Measurements from ENCODE around the gene CD27.

DNA sequence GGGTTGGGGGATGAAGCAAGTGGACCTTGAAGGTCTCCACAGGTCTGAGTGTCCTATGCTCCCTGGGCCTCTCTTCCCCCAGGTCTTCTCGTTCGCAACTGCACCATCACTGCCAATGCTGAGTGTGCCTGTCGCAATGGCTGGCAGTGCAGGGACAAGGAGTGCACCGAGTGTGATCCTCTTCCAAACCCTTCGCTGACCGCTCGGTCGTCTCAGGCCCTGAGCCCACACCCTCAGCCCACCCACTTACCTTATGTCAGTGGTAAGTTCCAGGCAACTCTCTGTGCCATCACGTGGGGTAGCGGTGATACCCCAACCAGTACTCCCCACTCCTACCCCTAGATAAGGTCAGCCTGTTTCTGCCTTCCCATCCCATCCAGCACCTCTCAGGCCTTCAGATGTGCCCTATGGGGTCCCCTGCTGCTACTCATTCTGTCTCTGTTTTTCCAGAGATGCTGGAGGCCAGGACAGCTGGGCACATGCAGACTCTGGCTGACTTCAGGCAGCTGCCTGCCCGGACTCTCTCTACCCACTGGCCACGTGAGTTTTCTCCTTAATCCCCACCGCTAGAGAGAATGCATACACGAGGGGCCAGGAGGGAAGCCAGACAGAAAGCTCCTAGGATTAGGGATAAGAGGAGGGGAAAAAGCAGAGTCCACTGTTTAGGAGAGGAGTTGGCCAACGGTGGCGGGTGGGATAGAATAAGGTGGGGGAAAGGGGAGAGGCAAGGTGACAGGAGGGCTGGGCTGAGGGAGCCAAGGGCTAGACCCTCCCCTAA is 5.5 kb downstream of the CD27 start:
- TF ChIP-seq, protein P1, sequence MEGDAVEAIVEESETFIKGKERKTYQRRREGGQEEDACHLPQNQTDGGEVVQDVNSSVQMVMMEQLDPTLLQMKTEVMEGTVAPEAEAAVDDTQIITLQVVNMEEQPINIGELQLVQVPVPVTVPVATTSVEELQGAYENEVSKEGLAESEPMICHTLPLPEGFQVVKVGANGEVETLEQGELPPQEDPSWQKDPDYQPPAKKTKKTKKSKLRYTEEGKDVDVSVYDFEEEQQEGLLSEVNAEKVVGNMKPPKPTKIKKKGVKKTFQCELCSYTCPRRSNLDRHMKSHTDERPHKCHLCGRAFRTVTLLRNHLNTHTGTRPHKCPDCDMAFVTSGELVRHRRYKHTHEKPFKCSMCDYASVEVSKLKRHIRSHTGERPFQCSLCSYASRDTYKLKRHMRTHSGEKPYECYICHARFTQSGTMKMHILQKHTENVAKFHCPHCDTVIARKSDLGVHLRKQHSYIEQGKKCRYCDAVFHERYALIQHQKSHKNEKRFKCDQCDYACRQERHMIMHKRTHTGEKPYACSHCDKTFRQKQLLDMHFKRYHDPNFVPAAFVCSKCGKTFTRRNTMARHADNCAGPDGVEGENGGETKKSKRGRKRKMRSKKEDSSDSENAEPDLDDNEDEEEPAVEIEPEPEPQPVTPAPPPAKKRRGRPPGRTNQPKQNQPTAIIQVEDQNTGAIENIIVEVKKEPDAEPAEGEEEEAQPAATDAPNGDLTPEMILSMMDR (conservative IDR thresholded peaks at IDR 0.05; ENCODE audit: low read depth in 2 of 2), result no peak
- TF ChIP-seq POLR2AphosphoS5 (IDR thresholded peaks at IDR 0.05; ENCODE audit: low read depth) (no peak), EZH2 (IDR thresholded peaks at IDR 0.05; ENCODE audit: low read depth, unreplicated experiment) (no peak), EZH2phosphoT487 (IDR thresholded peaks at IDR 0.05; ENCODE audit: unreplicated experiment) (no peak), ZNF114 (CRISPR knock-in tag; IDR thresholded peaks at IDR 0.05) (no peak), JUNB (IDR thresholded peaks at IDR 0.05; ENCODE audit: unreplicated experiment) (no peak), ZNF331 (CRISPR knock-in tag; IDR thresholded peaks at IDR 0.05; ENCODE audit: low read depth) (no peak)
- TF ChIP-seq, protein P2, sequence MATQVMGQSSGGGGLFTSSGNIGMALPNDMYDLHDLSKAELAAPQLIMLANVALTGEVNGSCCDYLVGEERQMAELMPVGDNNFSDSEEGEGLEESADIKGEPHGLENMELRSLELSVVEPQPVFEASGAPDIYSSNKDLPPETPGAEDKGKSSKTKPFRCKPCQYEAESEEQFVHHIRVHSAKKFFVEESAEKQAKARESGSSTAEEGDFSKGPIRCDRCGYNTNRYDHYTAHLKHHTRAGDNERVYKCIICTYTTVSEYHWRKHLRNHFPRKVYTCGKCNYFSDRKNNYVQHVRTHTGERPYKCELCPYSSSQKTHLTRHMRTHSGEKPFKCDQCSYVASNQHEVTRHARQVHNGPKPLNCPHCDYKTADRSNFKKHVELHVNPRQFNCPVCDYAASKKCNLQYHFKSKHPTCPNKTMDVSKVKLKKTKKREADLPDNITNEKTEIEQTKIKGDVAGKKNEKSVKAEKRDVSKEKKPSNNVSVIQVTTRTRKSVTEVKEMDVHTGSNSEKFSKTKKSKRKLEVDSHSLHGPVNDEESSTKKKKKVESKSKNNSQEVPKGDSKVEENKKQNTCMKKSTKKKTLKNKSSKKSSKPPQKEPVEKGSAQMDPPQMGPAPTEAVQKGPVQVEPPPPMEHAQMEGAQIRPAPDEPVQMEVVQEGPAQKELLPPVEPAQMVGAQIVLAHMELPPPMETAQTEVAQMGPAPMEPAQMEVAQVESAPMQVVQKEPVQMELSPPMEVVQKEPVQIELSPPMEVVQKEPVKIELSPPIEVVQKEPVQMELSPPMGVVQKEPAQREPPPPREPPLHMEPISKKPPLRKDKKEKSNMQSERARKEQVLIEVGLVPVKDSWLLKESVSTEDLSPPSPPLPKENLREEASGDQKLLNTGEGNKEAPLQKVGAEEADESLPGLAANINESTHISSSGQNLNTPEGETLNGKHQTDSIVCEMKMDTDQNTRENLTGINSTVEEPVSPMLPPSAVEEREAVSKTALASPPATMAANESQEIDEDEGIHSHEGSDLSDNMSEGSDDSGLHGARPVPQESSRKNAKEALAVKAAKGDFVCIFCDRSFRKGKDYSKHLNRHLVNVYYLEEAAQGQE (IDR thresholded peaks at IDR 0.05; ENCODE audit: unreplicated experiment), result no peak
